DMS79 (cell line): ENCODE measurements around the gene NUTM1.
"Not testable (repeated sequence)": the region's sequence is repeated elsewhere in the genome, so short reads cannot be mapped to it uniquely, and the experiment has no call there.

ENCODE experiments used
- DNase-seq: peaks from one replicate; lab custom pipeline; 2025; lab: John Stamatoyannopoulos, UW

The NUTM1 gene

DNA sequence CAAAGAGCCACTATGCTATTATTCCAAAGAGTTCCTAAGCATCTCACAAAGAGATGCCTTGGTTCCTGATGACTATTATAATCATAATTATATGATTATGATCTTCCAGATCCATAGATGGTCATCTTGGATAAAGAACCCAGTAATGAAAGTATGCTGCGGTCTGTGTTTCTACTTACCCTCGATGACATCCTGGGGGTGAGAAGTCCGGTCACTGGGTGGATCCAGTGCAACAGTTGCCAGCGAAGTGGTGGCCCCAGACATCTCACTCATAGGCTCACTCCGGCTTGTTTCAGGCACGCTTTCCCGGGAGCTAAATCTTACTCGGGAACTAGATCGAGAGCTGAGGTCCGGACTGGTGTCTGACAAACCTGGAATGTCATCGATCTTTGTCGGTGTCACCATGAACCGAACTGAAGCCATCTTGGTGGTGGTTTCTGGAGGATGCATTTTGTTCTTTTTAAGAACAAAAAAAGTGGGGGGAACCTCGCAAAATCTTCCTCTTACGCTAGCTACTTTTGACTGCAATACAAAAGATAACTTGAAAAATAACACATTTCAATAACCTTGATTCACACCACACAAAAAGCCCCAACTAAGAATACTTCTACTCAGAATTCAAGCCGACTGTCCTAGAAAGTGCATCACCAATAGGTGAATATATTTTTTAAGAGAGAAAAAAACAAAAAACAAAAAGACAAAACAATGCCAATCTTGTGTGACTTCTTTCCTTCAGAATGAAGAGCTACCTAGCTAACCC lies 6.7 kb upstream of the NUTM1 start:
- no peak for DNase-seq

DNA sequence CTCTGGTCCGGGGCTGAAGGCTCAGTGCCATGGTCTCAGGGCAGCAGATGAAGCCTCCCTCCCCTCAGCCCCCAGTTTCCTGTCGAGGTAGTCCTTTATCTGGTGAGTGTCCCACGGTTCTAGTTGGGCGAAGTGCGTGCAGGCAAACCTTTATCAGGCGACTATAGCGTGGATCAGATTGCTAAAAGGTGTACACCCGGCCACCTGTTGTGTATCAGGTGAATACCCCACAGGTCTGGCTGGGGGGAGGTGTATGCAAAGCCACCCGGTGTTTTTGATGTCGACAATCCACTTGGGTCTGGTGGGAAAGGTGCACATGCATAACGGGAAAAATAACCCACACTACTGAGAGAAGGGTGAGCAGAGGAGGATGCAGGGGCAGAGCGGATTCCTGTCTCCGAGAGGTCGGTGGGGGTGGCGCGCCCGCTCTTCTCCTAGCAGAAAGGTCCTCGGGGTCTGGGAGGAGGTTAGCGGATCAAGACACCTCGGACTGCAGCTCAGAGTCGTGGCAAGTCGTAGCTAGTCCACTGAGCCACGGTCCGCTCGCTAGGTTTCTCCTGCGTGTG lies 6.0 kb upstream of the NUTM1 start:
- no peak for DNase-seq

GRCh38 chr15:34337557-34338306 lies 5.4 kb upstream of the NUTM1 start, which contains the start of gene SLC12A6:
TSS of gene SLC12A6 (minus strand) at chr15:34337781. CDS start at chr15:34336680, 1,101 bp downstream.
- peak; percentile 67 for DNase-seq

GRCh38 chr15:34338347-34338746 lies 4.8 kb upstream of the NUTM1 start:
- no peak for DNase-seq

GRCh38 chr15:34339946-34340345 lies 3.2 kb upstream of the NUTM1 start:
- no peak for DNase-seq

DNA sequence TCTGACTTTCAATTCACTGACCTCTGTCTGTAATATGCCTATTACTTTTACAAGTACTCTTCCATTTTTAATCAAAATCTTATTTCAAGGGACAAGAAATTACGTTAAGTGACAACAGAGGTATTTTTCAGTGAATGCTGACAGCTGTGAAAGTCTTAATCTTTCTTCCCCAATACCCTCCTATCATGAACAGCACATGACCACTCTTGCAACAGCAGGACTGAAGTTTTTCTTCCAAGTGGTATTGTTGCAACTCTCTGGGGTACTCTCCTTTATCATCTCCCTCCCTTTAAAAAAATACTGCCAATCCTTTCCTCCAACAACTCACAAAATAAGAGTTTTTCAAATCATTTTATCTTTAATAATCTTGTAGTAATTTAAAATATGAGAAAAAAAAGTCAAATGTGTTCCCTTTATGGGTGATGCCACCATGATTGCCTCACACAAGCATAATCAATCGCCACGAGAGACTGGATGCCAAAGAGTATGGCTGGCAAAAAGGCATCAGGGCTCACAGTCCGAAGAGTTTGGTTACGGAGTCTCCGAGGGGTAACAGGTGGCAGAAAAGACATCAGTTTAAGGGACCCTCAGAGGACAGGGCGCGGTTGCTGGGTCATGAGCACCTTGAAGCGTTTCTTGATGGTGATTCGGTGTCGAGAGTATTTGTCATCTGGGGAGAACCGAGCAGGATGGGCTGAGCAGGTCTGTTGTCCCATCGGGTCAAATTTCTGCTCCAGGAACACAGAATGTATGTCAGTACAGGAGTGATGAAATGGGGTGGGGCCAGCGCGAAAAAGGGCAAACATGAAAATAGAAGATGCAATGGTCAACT lies 1.5 kb upstream of the NUTM1 start:
- DNase-seq = no peak

DNA sequence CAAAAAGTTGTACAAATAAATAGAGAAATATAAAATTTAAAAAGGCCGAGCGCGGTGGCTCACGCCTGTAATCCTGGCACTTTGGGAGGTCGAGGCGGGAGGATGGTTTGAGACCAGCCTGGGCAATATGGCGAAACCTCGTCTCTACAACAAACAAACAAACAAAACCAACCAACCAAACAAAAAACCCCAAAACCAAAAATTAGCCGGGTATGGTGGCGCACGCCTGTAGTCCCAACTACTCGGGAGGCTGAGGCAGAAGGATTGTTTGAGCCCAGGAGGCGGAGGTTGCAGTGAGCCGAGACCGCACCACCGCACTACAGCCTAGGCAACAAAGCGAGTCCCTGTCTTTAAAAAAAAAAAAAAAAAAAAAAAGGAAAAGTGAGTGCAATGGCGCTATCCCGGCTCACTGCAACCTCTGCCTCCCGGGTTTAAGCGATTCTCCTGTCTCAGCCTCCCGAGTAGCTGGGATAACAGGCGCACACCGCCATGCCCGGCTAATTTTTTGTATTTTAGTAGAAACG lies 840 bp upstream of the NUTM1 start:
- DNase-seq = peak; percentile 3

- DNase-seq = no peak
Measured at GRCh38 chr15:34347951-34348638, 5.0 kb downstream of the NUTM1 start.

DNA sequence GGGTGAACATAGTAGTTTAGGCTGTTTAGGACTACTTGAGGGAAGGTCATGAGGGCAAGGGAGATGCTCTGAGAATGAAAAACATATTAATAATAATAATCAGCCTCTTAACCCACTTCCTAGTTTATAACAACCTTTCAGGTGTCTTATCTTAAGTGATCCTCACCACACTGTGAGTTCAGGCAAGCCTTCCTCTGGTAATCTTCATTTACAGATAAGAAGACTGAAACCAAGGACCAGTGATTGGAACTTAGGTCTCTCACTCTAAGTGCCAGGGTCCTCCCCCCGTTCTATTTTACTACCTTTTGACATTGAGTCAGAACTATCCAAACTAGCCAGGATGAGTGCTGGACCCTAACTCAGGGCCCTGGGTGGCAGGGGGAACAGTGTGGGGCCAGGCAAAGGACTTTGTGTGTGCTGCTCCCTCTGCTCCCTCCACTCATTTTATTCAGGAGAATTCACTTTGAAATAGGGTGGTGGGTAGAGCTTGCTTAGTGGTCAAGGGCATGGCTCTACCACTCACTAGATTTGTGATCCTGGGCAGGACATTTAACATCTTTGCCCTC lies 5.7 kb downstream of the NUTM1 start:
- no peak for DNase-seq

- no peak for DNase-seq
Measured at GRCh38 chr15:34349769-34350168, 6.7 kb downstream of the NUTM1 start.

DNA sequence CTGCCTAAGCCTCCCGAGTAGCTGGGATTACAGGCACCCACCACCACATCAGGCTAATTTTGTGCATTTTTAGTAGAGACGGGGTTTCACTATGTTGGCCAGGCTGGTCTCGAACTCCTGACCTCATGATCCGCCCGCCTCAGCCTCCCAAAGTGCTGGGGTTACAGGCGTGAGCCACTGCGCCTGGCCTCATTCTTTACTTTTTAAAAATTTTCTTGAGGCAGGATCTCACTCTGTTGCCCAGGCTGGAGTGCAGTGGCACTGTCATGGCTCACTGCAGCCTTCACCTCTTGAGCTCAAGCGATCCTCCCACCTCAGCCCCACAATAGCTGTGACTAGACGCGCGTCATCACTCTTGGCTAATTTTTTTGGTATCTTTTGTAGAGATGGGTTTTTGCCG lies 9.9 kb downstream of the NUTM1 start:
- DNase-seq = not testable (repeated sequence)

GRCh38 chr15:34353627-34354026 lies 10.5 kb downstream of the NUTM1 start:
- no peak for DNase-seq

DNA sequence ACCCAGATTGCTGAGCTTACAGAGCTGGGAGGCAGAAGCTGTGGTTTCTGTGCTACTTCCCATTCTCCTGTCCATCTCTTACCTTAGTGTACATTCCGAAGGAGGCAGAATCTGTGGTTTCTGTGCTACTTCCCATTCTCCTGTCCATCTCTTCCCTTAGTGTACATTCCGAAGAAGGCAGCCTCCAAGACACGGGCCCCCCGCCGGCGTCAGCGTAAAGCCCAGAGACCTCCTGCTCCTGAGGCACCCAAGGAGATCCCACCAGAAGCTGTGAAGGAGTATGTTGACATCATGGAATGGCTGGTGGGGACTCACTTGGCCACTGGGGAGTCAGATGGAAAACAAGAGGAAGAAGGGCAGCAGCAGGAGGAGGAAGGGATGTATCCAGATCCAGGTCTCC lies 11.2 kb downstream of the NUTM1 start:
- no peak for DNase-seq

GRCh38 chr15:34355241-34355640 lies 12.1 kb downstream of the NUTM1 start:
- DNase-seq = no peak

DNA sequence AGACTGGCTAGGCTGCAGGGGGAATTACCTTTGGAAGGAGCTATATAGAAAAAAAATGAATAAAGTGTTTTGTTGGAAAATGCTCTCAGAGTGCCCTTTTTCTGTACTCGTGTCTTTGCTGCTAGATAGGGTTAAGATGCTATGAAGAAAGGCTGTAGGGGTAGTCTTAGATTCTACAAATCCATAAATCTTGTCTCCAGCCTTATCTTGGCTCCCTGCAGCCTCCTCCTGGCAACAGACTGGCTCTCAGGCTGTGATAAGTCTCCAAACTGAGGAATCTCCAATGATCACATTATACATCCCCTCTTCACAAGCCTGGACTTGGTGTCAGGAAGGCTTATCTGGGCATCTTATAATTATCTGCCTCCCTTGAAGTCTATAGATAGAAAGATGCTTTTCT lies 14.5 kb downstream of the NUTM1 start:
- no peak for DNase-seq

GRCh38 chr15:34358367-34358766 lies 15.3 kb downstream of the NUTM1 start:
- DNase-seq = no peak

DNA sequence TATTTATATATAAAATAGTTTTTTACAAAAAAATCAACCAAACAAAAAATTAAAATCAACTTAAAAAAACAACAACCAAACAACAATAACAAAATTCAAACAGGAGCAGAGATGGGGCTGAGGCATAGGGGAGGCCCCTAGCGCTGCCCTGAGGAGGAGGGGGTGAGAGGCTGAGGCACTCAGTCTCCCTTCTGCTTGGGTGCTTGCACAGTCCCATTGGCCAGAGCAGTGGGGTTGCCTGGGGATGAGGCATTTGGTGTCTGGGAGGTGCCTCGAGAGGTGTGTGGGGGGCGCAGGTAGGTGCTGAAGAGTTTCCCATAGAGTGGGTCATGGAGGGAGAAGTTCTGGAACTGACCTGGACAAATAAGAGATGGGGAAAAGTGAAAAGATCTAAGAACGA lies 15.8 kb downstream of the NUTM1 start:
- no peak for DNase-seq

GRCh38 chr15:34359416-34359815 lies 16.3 kb downstream of the NUTM1 start:
- no peak for DNase-seq

GRCh38 chr15:34360298-34360697 lies 17.2 kb downstream of the NUTM1 start:
- no peak for DNase-seq

GRCh38 chr15:34361278-34361677 lies 18.2 kb downstream of the NUTM1 start:
- DNase-seq = no peak
